Measurements from ENCODE around the gene FSHB. TPM values are rescaled to one million over a fixed set of nuclear protein-coding genes. Genes with fewer than 3 reads are reported as not detected.

Gene FSHB
- total RNA-seq, 4 donors from 2014 or later = not detected

DNA sequence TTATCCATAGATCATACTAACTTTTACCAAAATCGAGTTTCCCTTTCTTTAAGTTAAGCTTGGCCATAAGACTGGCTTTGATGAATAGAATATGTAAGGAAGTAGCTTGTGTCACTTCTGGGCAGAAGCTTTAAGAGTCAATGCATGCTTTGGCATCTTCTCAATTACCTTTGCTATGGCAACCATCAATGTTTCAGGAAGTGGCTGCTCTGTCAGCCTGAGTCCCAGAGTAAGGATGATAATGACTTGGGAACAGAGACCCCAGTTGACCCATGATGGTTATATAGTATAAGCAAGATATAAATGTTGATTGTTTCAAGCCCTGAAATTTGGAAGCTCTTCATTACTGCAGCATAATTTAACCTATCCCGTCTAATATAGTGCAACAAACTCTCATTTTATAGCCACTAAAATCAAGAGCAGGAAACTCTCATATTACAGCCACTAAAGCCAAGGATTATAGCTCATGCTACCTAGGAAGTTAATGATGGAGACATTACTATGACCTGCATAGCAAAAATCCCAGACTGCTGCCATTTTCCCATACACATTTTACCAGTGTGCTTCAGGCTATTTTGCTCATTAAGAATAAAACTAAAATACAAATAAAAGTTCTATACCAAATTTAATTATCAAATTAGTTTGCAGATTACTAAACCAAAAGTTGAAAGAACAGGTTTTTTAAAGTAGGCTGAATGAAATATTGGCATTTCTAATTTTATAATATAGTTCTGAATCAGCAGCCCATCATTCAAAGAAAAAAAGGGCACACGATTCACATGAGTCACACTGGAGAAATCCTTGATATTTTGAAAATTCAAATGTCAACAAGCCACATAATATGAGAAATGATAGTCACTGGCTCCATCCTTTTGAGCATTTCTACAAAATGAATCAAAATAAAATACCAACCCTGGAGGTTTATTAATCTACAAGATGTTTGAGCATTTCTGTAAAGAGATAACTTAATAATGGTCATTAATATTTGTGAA, 23.8 kb downstream of the FSHB start:
- Histone ChIP-seq H3K36me3 (no peaks in the 10 kb centered on the region), H3K27me3 (no peaks in the 10 kb centered on the region), H3K4me1 (no peaks in the 10 kb centered on the region), H3K4me3 (replicated peaks in 1 of 3) (no peak overlapping the region), H3K9me3 (no peaks in the 10 kb centered on the region), H3K27ac (no peak overlapping the region)
- WGBS, 2 donors = 69 to 75% methylated on average over 3 of the region's 3 CpGs
- intact Hi-C loops (cut with DNase I) = no loop called here
- TF ChIP-seq POLR2A (IDR thresholded peaks at IDR 0.05) = no peak
- TF ChIP-seq, protein P1, sequence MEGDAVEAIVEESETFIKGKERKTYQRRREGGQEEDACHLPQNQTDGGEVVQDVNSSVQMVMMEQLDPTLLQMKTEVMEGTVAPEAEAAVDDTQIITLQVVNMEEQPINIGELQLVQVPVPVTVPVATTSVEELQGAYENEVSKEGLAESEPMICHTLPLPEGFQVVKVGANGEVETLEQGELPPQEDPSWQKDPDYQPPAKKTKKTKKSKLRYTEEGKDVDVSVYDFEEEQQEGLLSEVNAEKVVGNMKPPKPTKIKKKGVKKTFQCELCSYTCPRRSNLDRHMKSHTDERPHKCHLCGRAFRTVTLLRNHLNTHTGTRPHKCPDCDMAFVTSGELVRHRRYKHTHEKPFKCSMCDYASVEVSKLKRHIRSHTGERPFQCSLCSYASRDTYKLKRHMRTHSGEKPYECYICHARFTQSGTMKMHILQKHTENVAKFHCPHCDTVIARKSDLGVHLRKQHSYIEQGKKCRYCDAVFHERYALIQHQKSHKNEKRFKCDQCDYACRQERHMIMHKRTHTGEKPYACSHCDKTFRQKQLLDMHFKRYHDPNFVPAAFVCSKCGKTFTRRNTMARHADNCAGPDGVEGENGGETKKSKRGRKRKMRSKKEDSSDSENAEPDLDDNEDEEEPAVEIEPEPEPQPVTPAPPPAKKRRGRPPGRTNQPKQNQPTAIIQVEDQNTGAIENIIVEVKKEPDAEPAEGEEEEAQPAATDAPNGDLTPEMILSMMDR (IDR thresholded peaks at IDR 0.05) = no peak
- no peak for DNase-seq

DNA sequence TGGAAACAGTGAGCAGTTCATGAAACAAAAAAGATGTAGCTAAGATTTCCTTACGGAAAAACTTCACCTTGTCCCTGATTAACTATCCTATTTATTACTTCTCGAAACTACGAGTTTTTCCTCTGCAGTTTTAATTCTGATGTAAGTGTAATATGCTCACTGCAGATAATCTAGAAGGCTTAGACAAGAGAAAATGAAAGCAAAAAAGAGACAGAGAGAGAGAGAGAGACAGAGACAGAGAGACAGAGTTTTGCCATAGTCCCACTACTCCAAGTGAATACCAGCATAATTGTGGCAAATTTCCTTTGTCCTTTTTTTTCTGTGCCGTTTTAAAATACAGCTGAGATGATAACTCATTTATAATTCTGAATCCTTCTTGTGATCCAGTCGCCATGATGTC, 24.8 kb downstream of the FSHB start:
- H3K27me3 ChIP-seq = no peaks in the 10 kb centered on the region
- 79 to 83% methylated on average over 5 of the region's 5 CpGs for WGBS, 2 donors
- H3K4me3 ChIP-seq (replicated peaks in 1 of 3) = no peak overlapping the region
- no peak overlapping the region for H3K27ac ChIP-seq
- no peak for DNase-seq
- H3K36me3 ChIP-seq = no peaks in the 10 kb centered on the region
- TF ChIP-seq, protein P1 (IDR thresholded peaks at IDR 0.05) = no peak
- TF ChIP-seq POLR2A (IDR thresholded peaks at IDR 0.05) = no peak
- no peaks in the 10 kb centered on the region for H3K4me1 ChIP-seq
- H3K9me3 ChIP-seq = no peaks in the 10 kb centered on the region
- intact Hi-C loops (cut with DNase I) = no loop called here

DNA sequence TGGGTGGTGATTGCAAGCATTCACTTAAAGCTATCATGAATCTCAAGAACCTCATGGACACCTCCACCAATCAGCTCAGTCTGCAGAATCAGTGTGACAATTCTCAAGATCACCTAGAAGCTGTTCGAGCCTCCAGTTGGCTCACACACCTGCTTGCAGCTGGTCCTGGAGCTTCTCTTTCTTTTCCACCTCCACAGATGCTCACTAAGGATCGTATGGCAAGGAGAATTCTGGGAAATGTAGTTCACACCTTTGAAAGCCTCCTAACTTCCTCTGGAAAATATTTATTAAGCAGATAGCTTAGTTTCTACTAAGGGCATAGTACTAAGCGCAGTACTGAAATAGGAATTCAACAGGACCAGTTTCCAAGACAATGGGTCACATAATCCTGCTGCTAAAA, 26.2 kb downstream of the FSHB start:
- no peaks in the 10 kb centered on the region for H3K4me1 ChIP-seq
- H3K27me3 ChIP-seq = no peaks in the 10 kb centered on the region
- no peak overlapping the region for H3K27ac ChIP-seq
- TF ChIP-seq POLR2A (IDR thresholded peaks at IDR 0.05) = no peak
- DNase-seq = no peak
- no peak overlapping the region for H3K4me3 ChIP-seq (replicated peaks in 1 of 3)
- intact Hi-C loops (cut with DNase I) = no loop called here
- H3K9me3 ChIP-seq = no peaks in the 10 kb centered on the region
- 69 to 78% methylated on average over 3 of the region's 3 CpGs for WGBS, 2 donors
- H3K36me3 ChIP-seq = no peaks in the 10 kb centered on the region

DNA sequence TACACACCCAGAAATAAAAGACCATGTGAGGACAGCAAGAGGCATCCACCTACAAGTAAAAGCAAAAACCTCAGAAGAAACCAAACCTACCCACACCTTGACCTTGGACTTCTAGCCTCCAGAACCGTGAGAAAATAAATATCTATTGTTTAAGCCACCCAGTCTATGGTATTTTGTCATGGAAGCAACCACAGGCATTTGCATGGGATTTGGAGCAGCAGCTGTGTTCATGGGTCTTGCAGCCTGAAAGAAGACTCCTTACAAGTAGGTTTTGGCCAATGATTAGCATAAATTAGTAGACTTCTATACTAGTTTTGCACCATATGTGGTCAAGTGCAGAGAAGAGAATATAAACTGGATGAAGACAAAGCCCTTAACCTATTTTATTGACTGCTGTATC, 27.9 kb downstream of the FSHB start:
- Histone ChIP-seq H3K4me3 (replicated peaks in 1 of 3) (no peak overlapping the region), H3K9me3 (no peaks in the 10 kb centered on the region), H3K36me3 (no peaks in the 10 kb centered on the region), H3K27me3 (no peaks in the 10 kb centered on the region), H3K4me1 (no peaks in the 10 kb centered on the region), H3K27ac (no peak overlapping the region)
- WGBS, 2 donors = 52 to 67% methylated on average over 1 of the region's 1 CpG
- TF ChIP-seq, protein P1 (IDR thresholded peaks at IDR 0.05) = no peak
- no peak for TF ChIP-seq POLR2A (IDR thresholded peaks at IDR 0.05)
- intact Hi-C loops (cut with DNase I) = no loop called here
- DNase-seq = no peak

DNA sequence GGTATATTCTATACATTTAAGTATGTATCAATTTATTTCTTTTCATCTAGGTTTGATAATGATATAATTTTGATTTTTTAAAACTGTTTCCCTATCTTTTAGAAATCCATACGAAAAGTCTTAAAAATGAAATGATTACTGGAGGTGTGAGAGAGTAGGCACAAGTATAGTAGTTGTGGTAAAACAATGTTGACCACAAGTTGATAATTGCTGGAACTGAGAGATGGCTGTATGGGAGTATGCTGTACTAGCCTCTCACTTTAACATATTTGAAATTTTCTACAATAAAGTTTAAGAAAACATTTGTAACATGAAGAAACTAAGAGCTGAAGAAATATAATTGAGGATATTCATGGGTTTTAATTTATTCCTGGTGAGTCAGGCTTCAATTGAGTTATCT, 30.0 kb downstream of the FSHB start:
- intact Hi-C loops (cut with DNase I) = no loop called here
- no peak overlapping the region for H3K4me3 ChIP-seq (replicated peaks in 1 of 3)
- H3K4me1 ChIP-seq = no peaks in the 10 kb centered on the region
- no peak overlapping the region for H3K27ac ChIP-seq
- H3K27me3 ChIP-seq = no peaks in the 10 kb centered on the region
- no peaks in the 10 kb centered on the region for H3K36me3 ChIP-seq
- TF ChIP-seq POLR2A (IDR thresholded peaks at IDR 0.05) = no peak
- TF ChIP-seq, protein P1 (IDR thresholded peaks at IDR 0.05) = no peak
- DNase-seq = no peak
- 82 to 86% methylated on average over 1 of the region's 1 CpG for WGBS, 2 donors
- H3K9me3 ChIP-seq = no peaks in the 10 kb centered on the region
